Heart right ventricle (tissue), 16 donors: ENCODE measurements around the gene HRC. TPM values are rescaled to one million over a fixed set of nuclear protein-coding genes. Genes with fewer than 3 reads are reported as not detected.

Experiments used
- ATAC-seq, 8 donors: fragments of 200-7000 bp; cut with Tn5 transposase; one replicate each; pipeline ENCODE4 v1.9.1; 2020; ENCODE audit warnings: mild to moderate bottlenecking in 8 of 8, moderate library complexity in 8 of 8, moderate number of reproducible peaks in 1 of 8
- DNase-seq, 2 donors: peaks; one replicate each; pipeline ENCODE4 v3.0.0-alpha.2; 2020
- H3K27ac ChIP-seq, 10 donors: fragments of 200-600 bp; sonication (generic) in 2 of 10; one replicate each; pipeline versions ENCODE4 v1.5.0 to v1.8.0; 2020 to 2022; ENCODE audit warnings: mild to moderate bottlenecking in 3 of 10
- H3K27me3 ChIP-seq, 7 donors: fragments of 200-600 bp; one replicate each; pipeline ENCODE4 v1.8.0; 2021 to 2022; ENCODE audit warnings: mild to moderate bottlenecking in 2 of 7
- H3K36me3 ChIP-seq, 9 donors: fragments of 200-600 bp; sonication (generic) in 1 of 9; one replicate each; pipeline versions ENCODE4 v1.5.0 to v1.8.0; 2020 to 2022; ENCODE audit warnings: mild to moderate bottlenecking in 2 of 9
- H3K4me1 ChIP-seq, 9 donors: fragments of 200-600 bp; sonication (generic) in 1 of 9; one replicate each; pipeline versions ENCODE4 v1.5.0 to v1.8.0; 2020 to 2022; ENCODE audit warnings: mild to moderate bottlenecking in 4 of 9
- H3K4me3 ChIP-seq, 10 donors: fragments of 200-600 bp; sonication (generic) in 2 of 10; one replicate each; pipeline versions ENCODE4 v1.5.0 to v1.8.0; 2020 to 2022; ENCODE audit warnings: mild to moderate bottlenecking in 7 of 10, moderate library complexity in 2 of 10
- H3K9me3 ChIP-seq, 11 donors: fragments of 200-600 bp in 10 of 11; sonication (generic) in 2 of 11; one replicate each; pipeline versions ENCODE4 v1.5.0 to v1.8.0; 2013 to 2022; ENCODE audit warnings: mild to moderate bottlenecking in 2 of 11, control low read depth in 1 of 11, moderate library complexity in 1 of 11
- CTCF ChIP-seq, 9 donors: fragments of 200-600 bp; sonication (generic) in 2 of 9; IDR thresholded peaks; one replicate each; pipeline versions ENCODE4 v1.5.0 to v1.8.0; 2021 to 2022; ENCODE audit warnings: antibody characterized with exemption in 9 of 9, mild to moderate bottlenecking in 5 of 9, moderate library complexity in 1 of 9
- WGBS, 2 donors: extraction: QIAGEN DNeasy Blood & Tissue Kit; methylation state at CpG; one replicate each; pipeline ENCODE4 v1.1.7; 2013; ENCODE audit warnings: inconsistent platforms in 1 of 2; 5-methylcytosine and 5-hydroxymethylcytosine counted together
- intact Hi-C, 10 donors: fragments of 100-400 bp; cut with DNase I; formaldehyde crosslinking; loops; one replicate each; pipeline versions ENCODE4 v1.11.1 to v1.14.2; 2022
- polyA plus RNA-seq, 2 donors: library from polyadenylated mRNA; stranded (reverse); fragments of 200-250 nt; gene quantifications; one replicate each; pipeline ENCODE4 v1.2.3, GENCODE V29; 2013
- total RNA-seq, 10 donors: library from RNA; stranded (reverse); fragmentation: NEBNext Ultra II Directional in 3 of 10; extraction: Animal tissue kit (Norgen Biotek cat#: 25700) in 3 of 10; gene quantifications; one replicate each; pipeline versions ENCODE4 v1.2.1 to v1.2.4, GENCODE V29; 2021 to 2023
- donor health status: Arrhythmogenic right ventricular cardiomyopathy.
- donor health status: ischemic (EF 13 %, LVEDD 7.1; RV severe dilation, severe dysfunction).
- donor health status: healthy with polysubstance abuse.
- donor health status: DM: no; HTN: yes; CAD: no.
- donor health status: DM: no; HTN: no; CAD: no.
- donor health status: ischemic (EF 25% LVEDD 6.9; RV normal size, moderate dysfunction).
- donor health status: ischemic (EF 25% LVEDD 5.7; RV mildly dilated, moderate dysfunction).
- donor health status: healthy.
- donor health status: DM: yes; HTN: yes; CAD: no.
- donor health status: Ischemic cardiomyopathy.
- donor health status: ischemic (EF 35%, LVEDD 5.7; RV mildly dilated, moderate dysfunction).
- donor health status: nonischemic (EF 11% LVEDD 7.7; RV severe dilation, severe dysfunction).
- donor health status: DM: yes; HTN: yes; CAD: no.
- donor health status: PGD.
- donor health status: ischemic (EF 29% LVEDD 5.4; RV normal size, mild dysfunction).
- donor health status: nonischemic (EF 23%, LVEDD 6.1; RV moderate dilation, normal function).

The HRC gene
- total and polyA plus RNA-seq, 12 donors = 331 to 1,557 (median 1,008) TPM

- 80 to 88% methylated on average over 11 of the region's 11 CpGs for WGBS, 2 donors
- no peak for ATAC-seq
- Histone ChIP-seq H3K27ac (peak overlapping the region in 1 of 10 donors; percentile 19), H3K27me3 (no peaks in the 10 kb centered on the region), H3K4me1 (peaks cover 5 to 42% (median 25%) of the 10 kb centered on the region in 9 donors), H3K4me3 (no peak overlapping the region), H3K36me3 (peaks cover 0 to 34% (median 25%) of the 10 kb centered on the region in 9 donors), H3K9me3 (no peaks in the 10 kb centered on the region)
- TF ChIP-seq CTCF (IDR thresholded peaks at IDR 0.05) = no peak
- no peak for DNase-seq
- intact Hi-C loops = loop anchor here in 2 of 10 donors (5.0 kb wide), 1 partner anchor 36 kb away; no protein-coding TSS in a partner anchor
Observed at GRCh38 chr19:49111218-49111998, 43.8 kb downstream of the HRC start.

GRCh38 chr19:49110567-49110966, 44.6 kb downstream of the HRC start:
- Histone ChIP-seq H3K27ac (peak overlapping the region in 5 of 10 donors; percentile 8 to 44 (median 19)), H3K36me3 (peaks cover 0 to 42% (median 33%) of the 10 kb centered on the region in 9 donors), H3K9me3 (no peaks in the 10 kb centered on the region), H3K4me3 (no peak overlapping the region), H3K27me3 (no peaks in the 10 kb centered on the region), H3K4me1 (peaks cover 5 to 42% (median 25%) of the 10 kb centered on the region in 9 donors)
- intact Hi-C loops = loop anchor here in 2 of 10 donors (5.0 kb wide), 1 partner anchor 37 kb away; no protein-coding TSS in a partner anchor
- ATAC-seq = no peak
- TF ChIP-seq CTCF (IDR thresholded peaks at IDR 0.05) = no peak
- DNase-seq = no peak
- WGBS, 2 donors = 30 to 33% methylated on average over 3 of the region's 3 CpGs

- no peaks in the 10 kb centered on the region for H3K9me3 ChIP-seq
- no peak overlapping the region for H3K4me3 ChIP-seq
- no peaks in the 10 kb centered on the region for H3K27me3 ChIP-seq
- no peak for TF ChIP-seq CTCF (IDR thresholded peaks at IDR 0.05)
- 76 to 81% methylated on average over 8 of the region's 8 CpGs for WGBS, 2 donors
- H3K27ac ChIP-seq = peak overlapping the region in 2 of 10 donors; percentile 12 to 43
- H3K36me3 ChIP-seq = peaks cover 0 to 51% (median 42%) of the 10 kb centered on the region in 9 donors
- peaks cover 5 to 36% (median 20%) of the 10 kb centered on the region in 9 donors for H3K4me1 ChIP-seq
- intact Hi-C loops = loop anchor here in 3 of 10 donors (5.0 kb wide), 1 partner anchor 38 kb away; no protein-coding TSS in a partner anchor
- no peak for DNase-seq
- no peak for ATAC-seq
Observed at GRCh38 chr19:49109569-49110233, 45.5 kb downstream of the HRC start.

DNA sequence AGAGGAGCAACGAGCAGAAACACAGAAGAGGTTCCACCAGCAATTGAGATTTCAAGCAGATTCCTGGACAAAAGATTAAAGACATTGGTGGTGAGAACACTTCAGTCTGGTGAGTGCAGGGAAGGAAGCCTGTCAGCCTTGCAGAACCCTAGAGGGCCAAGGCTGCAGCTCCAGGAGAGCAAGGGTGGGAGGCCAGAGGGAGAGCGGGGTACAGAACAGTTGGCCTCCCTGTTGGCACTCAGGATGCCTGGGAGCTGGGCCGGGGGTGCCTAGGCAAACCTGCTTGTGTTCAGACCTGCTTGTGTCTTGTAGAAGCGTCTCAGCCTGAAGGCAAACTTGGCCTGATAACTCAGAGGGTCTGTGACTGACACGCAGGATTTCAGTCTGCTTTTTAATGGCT, 46.1 kb downstream of the HRC start:
- Histone ChIP-seq H3K4me3 (no peak overlapping the region), H3K27me3 (no peaks in the 10 kb centered on the region), H3K4me1 (peaks cover 5 to 32% (median 18%) of the 10 kb centered on the region in 9 donors), H3K27ac (peak overlapping the region in 1 of 10 donors; percentile 1), H3K36me3 (peaks cover 0 to 57% (median 48%) of the 10 kb centered on the region in 9 donors), H3K9me3 (no peaks in the 10 kb centered on the region)
- intact Hi-C loops = loop anchor here in 1 of 10 donors (5.0 kb wide), 1 partner anchor 38 kb away; no protein-coding TSS in a partner anchor
- no peak for ATAC-seq
- DNase-seq = no peak
- WGBS, 2 donors = 76 to 81% methylated on average over 5 of the region's 5 CpGs
- no peak for TF ChIP-seq CTCF (IDR thresholded peaks at IDR 0.05)
